Renal pelvis (tissue), 4 donors: ENCODE results near the gene ANAPC2. TPM values are rescaled to one million over a fixed set of nuclear protein-coding genes. Genes with fewer than 3 reads are reported as not detected.
"Not testable (repeated sequence)": the region's sequence is repeated elsewhere in the genome, so short reads cannot be mapped to it uniquely, and the experiment has no call there.

Experiments
- DNase-seq: peaks from one replicate; pipeline ENCODE4 v3.0.0-alpha.2; 2013
- polyA plus RNA-seq, 3 donors: library from polyadenylated mRNA; unstranded; fragments of 120-200 nt; gene quantifications; one replicate each; pipeline ENCODE4 v1.2.1, GENCODE V29; 2013; ENCODE audit not compliant: insufficient read length in 3 of 3

The ANAPC2 gene
- polyA plus RNA-seq, 3 donors: 46.2 to 55.9 (median 51.3) TPM

DNA sequence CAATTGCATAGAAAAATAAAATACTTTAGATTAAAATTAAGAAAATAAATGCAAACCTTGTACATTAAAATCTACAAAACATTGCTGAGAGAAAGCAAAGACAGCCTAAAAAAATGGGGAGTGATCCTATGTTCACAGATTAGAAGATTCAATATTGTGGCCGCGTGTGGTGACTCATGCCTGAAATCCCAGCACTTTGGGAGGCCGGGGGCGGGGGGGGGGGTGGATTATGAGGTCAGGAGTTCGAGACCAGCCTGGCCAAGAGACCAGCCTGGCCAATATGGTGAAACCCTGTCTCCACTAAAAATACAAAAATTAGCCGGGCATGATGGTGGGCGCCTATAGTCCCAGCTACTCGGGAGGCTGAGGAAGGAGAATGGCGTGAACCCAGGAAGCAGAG lies 53.2 kb downstream of the ANAPC2 start:
- DNase-seq: not testable (repeated sequence)

DNA sequence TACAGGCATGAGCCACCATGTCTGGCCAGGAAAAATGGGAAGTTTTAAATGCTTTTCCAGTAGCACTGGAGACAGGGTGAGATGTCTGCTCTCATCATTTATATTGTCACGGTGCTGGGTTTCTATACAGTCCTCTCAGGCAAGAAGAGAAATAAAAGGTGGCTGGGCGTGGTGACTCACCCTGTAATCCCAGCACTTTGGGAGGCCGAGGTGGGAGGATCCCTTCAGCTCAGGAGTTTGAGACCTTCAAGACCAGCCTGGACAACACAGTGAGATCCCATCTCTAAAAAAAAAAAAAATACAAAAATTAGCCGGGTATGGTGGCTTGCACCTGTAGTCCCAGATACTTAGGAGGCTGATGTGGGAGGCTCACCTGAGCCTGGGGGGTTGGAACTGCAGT lies 54.2 kb downstream of the ANAPC2 start:
- no peak for DNase-seq

DNA sequence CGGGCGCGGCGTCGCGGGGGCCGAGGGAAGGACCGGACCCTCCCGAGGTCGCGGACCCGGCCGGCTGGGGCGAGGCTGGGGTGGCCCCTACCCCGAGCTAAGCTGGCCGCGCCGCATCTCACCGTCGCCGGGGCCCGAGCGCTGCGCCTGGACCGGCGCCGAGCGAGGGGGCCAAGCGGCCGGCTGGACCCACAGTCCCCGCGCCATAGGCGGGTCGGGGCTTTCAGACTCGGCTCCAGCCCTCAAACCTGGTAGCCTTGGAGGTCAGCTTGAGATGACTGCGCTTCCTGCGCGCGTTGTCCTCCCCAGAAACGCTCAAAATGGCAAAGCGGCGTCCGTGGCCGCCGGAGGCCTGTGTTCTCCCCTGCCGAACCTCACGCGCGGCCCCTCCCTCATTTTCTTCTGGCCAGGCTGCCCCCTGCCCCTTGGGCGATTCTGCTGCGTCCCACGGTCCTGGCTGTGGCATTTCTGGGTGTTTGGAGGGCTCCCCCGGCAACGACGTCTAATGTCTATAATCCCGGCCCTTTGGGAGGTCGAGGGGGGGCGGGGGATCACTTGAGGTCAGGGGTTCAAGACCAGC lies 58.1 kb downstream of the ANAPC2 start:
- DNase-seq: no peak

DNA sequence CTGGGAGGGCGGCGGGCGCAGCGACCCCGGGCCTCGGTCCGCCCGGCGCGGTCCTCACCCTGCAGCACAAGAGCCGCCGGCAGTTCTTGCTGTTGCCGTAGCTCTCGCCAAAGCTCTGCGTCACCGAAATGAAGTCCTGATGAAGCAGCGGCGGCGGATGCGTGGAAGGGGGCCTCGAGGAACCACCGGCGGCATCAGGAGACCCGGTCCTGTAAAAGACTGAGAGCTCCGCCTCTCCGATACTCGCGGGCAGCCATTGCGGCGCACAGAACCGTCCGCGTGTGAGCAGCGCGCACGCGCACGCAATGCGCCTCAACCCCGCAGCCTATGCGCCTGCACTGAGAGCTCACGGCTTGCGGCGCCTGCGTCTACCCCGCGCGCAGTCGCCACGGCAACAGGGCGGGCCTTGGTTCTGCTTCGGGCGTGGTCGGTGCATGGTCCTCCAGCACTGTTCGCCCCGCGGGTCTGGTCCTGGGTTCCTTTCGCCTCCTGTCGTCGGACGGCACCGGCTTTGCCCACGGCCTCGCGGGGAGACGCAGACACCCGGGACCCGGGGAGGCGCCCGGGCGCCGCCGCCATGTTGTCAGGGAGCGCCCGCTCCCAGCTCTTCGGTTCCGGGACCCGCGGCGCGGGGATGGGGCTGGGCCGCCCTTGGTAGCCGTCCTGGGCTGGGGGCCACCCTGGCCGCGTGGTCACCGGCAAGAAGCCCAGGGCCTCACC lies 58.7 kb downstream of the ANAPC2 start:
- peak; percentile 86 for DNase-seq

DNA sequence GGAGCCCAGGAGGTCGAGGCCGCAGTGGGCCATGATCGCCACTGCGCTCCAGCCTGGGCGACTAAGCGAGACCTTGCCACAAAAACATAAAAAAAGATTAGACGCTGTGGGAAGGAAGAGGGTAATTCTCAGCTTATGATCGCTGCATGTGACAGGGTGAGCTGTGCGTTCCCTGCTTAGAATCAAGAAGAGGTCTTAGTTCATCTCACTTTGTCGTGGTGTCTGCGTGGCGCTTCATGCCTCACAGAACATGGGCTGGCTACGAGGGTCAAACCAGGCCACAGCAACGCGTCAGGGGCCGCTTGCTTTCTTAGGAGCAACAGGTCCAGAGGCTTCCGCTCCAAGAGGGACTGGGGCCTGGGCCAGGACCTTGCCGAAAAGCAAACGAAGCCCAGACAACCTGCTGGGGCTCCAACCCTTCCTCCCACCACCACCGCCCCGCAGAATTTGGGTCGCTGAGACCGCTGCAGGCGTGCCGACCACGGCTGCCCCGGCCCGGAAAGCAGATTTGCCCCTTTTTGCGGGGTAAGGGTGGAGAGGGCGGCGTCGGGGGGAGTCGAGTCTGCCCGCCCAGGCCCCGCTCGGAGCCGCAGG lies 59.4 kb downstream of the ANAPC2 start:
- no peak for DNase-seq

DNA sequence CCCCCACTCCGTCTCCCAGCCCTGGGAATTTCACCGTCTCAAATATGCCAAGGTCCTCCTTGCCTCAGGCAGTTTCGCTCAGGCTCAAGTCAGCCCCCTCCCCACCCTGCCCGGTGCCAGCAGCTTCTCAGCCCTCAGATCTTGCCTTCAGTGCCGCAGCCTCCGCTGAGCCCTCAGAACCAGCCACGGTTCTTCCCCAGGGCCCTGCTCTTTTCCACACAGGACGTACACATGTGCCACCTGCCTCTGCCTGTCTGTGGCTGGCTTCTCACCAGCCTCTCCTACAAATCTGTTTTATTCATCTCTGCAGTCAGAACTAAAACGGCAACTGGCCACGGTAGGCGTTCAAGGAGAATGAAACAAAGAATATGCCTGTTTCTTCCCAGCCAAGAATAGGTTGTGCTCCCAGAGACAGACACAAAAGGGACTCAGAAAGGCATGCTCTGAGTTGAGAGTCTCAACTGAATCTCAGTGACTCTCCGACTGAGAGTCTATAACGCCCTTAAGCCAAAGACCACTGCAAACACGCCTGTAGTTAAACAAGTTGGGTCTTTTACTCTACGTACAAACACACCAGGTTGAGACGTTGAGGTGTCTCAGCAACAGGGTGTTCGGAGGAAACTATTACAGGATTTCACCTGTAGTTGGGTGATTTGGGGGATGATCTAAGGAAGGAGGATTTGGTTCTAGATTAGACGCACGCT lies 60.0 kb downstream of the ANAPC2 start:
- no peak for DNase-seq

DNA sequence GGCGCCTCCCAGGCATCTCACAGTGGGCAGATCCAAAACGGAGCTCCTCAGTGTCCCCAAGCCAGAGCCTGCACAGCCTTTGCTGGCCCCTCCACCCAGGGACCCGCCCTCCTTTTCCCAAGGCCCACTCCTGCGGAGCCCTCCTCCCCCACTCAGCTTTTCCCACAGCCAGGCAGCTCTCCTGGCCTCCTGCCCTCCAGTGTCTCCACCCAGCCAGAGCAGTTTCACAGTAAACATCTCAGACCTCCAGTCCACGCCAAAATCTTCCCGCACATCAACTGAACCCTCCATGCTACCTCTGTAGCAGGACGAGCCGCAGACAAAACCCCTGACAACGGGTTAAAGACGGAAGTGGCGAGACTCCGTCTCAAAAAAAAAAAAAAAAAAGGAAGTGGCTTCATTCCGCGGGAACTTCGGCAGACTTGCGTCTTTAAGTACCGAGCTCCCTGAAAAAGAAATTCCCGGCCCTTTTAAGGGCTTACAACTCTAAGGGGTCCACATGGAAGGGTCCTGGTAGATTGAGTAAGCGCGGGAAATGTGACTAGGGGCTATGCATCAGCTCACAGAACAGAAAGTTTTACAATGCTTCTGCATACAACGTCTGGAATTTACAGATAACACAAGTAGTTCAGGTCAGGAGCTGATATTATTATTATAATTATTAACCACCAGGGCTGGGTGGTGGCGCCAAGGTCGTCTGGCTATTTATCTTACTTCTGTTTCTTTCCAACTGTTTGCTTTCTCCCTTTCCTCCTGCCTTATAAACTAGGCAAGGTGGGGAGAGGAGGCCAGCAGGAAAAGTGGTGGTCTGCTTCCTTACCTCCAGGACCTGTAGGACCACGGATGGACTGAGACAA lies 60.8 kb downstream of the ANAPC2 start:
- DNase-seq: no peak

DNA sequence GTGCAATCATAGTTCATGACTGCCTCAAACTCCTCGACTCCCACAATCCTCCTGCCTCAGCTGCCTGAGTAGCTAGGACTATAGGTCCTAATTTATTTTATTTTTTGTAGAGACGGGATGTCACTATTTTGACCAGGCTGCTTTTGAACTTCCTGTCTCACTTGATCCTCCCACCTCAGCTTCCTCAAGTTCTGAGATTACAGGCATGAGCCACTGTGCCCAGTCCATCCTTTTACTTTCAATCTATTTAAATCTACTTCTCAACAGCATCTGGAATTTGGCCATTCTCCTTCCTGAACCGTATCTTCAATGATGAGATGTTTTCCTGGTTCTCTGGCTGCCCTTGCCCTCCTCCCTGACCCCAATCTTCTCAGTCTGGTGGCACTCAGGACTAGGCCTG lies 61.6 kb downstream of the ANAPC2 start:
- no peak for DNase-seq

Other genes with a start within 250 kb of the ANAPC2 start
- 10 to 100 TPM; 48.7 to 65.9 (median 64.8) TPM for gene FBXW5, start 243.8 kb downstream of the ANAPC2 start, polyA plus RNA-seq
- gene C8G, start 243.3 kb downstream of the ANAPC2 start, polyA plus RNA-seq: 1 to 10 TPM in 2 of 3 donors, under 1 TPM in 1; 0.83 to 1.3 (median 1.2) TPM
- gene LCN12, start 236.3 kb downstream of the ANAPC2 start, polyA plus RNA-seq: 10 to 100 TPM; 23.7 to 39.5 (median 37.3) TPM
- gene PTGDS, start 211.1 kb downstream of the ANAPC2 start, polyA plus RNA-seq: 10 to 100 TPM; 52.6 to 87.9 (median 87.8) TPM
- under 1 TPM; 0.18 to 0.38 (median 0.36) TPM for gene LCNL1, start 205.6 kb downstream of the ANAPC2 start, polyA plus RNA-seq
- gene PAXX, start 196.1 kb downstream of the ANAPC2 start, polyA plus RNA-seq: 10 to 100 TPM; 33.4 to 40.8 (median 40.4) TPM
- under 1 TPM; 0.29 to 0.57 (median 0.47) TPM for gene CLIC3, start 192.0 kb downstream of the ANAPC2 start, polyA plus RNA-seq
- gene ABCA2, start 160.3 kb downstream of the ANAPC2 start, polyA plus RNA-seq: 10 to 100 TPM; 56.6 to 68.7 (median 63.6) TPM
- under 1 TPM in 1 of 3 donors, not detected in 2; 0.18 TPM for gene FUT7, start 156.5 kb downstream of the ANAPC2 start, polyA plus RNA-seq
- 10 to 100 TPM; 28.3 to 38.5 (median 32.0) TPM for gene NPDC1, start 142.4 kb downstream of the ANAPC2 start, polyA plus RNA-seq
- gene ENTPD2, start 134.5 kb downstream of the ANAPC2 start, polyA plus RNA-seq: 1 to 10 TPM; 5.5 to 7.4 (median 7.3) TPM
- gene SAPCD2, start 118.0 kb downstream of the ANAPC2 start, polyA plus RNA-seq: 10 to 100 TPM in 1 of 3 donors, 1 to 10 TPM in 2; 8.0 to 10.4 (median 10.0) TPM
- gene UAP1L1, start 111.0 kb downstream of the ANAPC2 start, polyA plus RNA-seq: 1 to 10 TPM; 5.4 to 8.6 (median 6.3) TPM
- gene MAN1B1, start 101.6 kb downstream of the ANAPC2 start, polyA plus RNA-seq: 10 to 100 TPM; 56.7 to 71.5 (median 64.7) TPM
- 10 to 100 TPM; 24.0 to 29.6 (median 27.7) TPM for gene DPP7, start 73.8 kb downstream of the ANAPC2 start, polyA plus RNA-seq
- gene GRIN1, start 49.4 kb downstream of the ANAPC2 start, polyA plus RNA-seq: under 1 TPM in 1 of 3 donors, not detected in 2; 0.36 TPM
- under 1 TPM in 1 of 3 donors, not detected in 2; 0.34 TPM for gene LRRC26, start 18.5 kb downstream of the ANAPC2 start, polyA plus RNA-seq
- gene TMEM210, start 16.5 kb downstream of the ANAPC2 start, polyA plus RNA-seq: not detected
- gene SSNA1, start 116 bp upstream of the ANAPC2 start, polyA plus RNA-seq: 10 to 100 TPM; 55.4 to 69.1 (median 65.3) TPM
- gene TPRN, start 12.2 kb upstream of the ANAPC2 start, polyA plus RNA-seq: 10 to 100 TPM; 14.6 to 23.2 (median 22.0) TPM
- 10 to 100 TPM; 41.9 to 47.5 (median 44.7) TPM for gene TMEM203, start 17.1 kb upstream of the ANAPC2 start, polyA plus RNA-seq
- gene NDOR1, start 17.1 kb upstream of the ANAPC2 start, polyA plus RNA-seq: 10 to 100 TPM; 13.3 to 18.9 (median 17.2) TPM
- gene RNF208, start 33.7 kb upstream of the ANAPC2 start, polyA plus RNA-seq: 10 to 100 TPM; 12.8 to 13.8 (median 13.2) TPM
- 10 to 100 TPM; 10.9 to 17.0 (median 16.3) TPM for gene CYSRT1, start 36.6 kb upstream of the ANAPC2 start, polyA plus RNA-seq
- 10 to 100 TPM; 10.1 to 15.2 (median 13.8) TPM for gene RNF224, start 38.9 kb upstream of the ANAPC2 start, polyA plus RNA-seq
- gene SLC34A3, start 42.3 kb upstream of the ANAPC2 start, polyA plus RNA-seq: 10 to 100 TPM; 10.3 to 12.1 (median 11.4) TPM
- 100 to 1,000 TPM; 383 to 516 (median 420) TPM for gene TUBB4B, start 52.7 kb upstream of the ANAPC2 start, polyA plus RNA-seq
- gene STPG3, start 62.7 kb upstream of the ANAPC2 start, polyA plus RNA-seq: 1 to 10 TPM; 2.8 to 3.9 (median 3.9) TPM
- 10 to 100 TPM; 57.3 to 65.4 (median 61.7) TPM for gene NELFB, start 66.8 kb upstream of the ANAPC2 start, polyA plus RNA-seq
- gene TOR4A, start 89.2 kb upstream of the ANAPC2 start, polyA plus RNA-seq: 1 to 10 TPM; 5.8 to 8.1 (median 7.3) TPM
- 1 to 10 TPM; 7.4 to 9.7 (median 8.5) TPM for gene NRARP, start 113.7 kb upstream of the ANAPC2 start, polyA plus RNA-seq
- gene EXD3, start 234.6 kb upstream of the ANAPC2 start, polyA plus RNA-seq: 10 to 100 TPM; 16.0 to 25.3 (median 25.2) TPM
- gene NOXA1, start 234.8 kb upstream of the ANAPC2 start, polyA plus RNA-seq: 10 to 100 TPM in 2 of 3 donors, 1 to 10 TPM in 1; 6.7 to 12.3 (median 10.7) TPM